Measurements from ENCODE around the gene NUDT12.

DNA sequence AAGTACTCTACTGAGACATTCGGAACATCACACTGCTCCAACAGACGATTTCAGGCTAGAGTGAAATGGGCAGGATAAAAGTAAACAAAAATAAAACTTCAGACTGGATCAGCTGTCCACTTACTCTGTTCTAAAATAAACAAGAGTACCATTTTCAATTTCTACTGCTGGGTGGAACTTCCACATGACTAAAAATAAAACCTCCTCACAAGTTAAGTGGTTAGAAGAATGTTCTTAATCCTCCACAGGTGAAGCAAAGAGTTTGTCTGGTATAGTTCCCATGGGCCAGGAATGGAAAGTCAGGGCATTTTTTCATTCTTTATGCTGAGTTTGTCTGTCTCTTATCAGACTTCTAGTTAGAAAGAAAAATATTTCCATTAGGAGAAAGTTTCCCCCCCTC, 15.7 kb downstream of the NUDT12 start:
- TF ChIP-seq, protein P1, sequence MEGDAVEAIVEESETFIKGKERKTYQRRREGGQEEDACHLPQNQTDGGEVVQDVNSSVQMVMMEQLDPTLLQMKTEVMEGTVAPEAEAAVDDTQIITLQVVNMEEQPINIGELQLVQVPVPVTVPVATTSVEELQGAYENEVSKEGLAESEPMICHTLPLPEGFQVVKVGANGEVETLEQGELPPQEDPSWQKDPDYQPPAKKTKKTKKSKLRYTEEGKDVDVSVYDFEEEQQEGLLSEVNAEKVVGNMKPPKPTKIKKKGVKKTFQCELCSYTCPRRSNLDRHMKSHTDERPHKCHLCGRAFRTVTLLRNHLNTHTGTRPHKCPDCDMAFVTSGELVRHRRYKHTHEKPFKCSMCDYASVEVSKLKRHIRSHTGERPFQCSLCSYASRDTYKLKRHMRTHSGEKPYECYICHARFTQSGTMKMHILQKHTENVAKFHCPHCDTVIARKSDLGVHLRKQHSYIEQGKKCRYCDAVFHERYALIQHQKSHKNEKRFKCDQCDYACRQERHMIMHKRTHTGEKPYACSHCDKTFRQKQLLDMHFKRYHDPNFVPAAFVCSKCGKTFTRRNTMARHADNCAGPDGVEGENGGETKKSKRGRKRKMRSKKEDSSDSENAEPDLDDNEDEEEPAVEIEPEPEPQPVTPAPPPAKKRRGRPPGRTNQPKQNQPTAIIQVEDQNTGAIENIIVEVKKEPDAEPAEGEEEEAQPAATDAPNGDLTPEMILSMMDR (conservative IDR thresholded peaks at IDR 0.05; ENCODE audit: low read depth, low read length), result no peak
- TF ChIP-seq EZH2 (IDR thresholded peaks at IDR 0.05; ENCODE audit: low read length, unreplicated experiment), result no peak
- TF ChIP-seq EZH2phosphoT487 (IDR thresholded peaks at IDR 0.05; ENCODE audit: borderline replicate concordance, low read length), result no peak

All from PC-3 (cell line).